Chondrocyte (in vitro differentiated cells): ENCODE results near the gene CEP162. TPM values are rescaled to one million over a fixed set of nuclear protein-coding genes. Genes with fewer than 3 reads are reported as not detected.

ENCODE experiments used
- DNase-seq: peaks from one replicate; pipeline ENCODE4 v3.0.0; 2021; ENCODE audit warnings: mixed read lengths, low spot score
- H3K27ac Mint-ChIP-seq: one replicate; pipeline ENCODE4 v1.8.0; 2021; ENCODE audit warnings: mild to moderate bottlenecking, moderate library complexity, mixed read lengths; ENCODE audit not compliant: unreplicated experiment
- H3K27me3 Mint-ChIP-seq: 2 replicates; pipeline ENCODE4 v1.8.0; 2021; ENCODE audit warnings: low read depth, mixed read lengths
- H3K36me3 Mint-ChIP-seq: 2 replicates; pipeline ENCODE4 v1.8.0; 2021; ENCODE audit warnings: low read depth, mixed read lengths
- H3K4me1 Mint-ChIP-seq: 2 replicates; pipeline ENCODE4 v1.8.0; 2021; ENCODE audit warnings: low read depth, mild to moderate bottlenecking, mixed read lengths
- H3K4me3 Mint-ChIP-seq: one replicate; pipeline ENCODE4 v1.8.0; 2021; ENCODE audit warnings: mild to moderate bottlenecking, moderate library complexity, mixed read lengths; ENCODE audit not compliant: unreplicated experiment
- H3K9me3 Mint-ChIP-seq: 2 replicates; pipeline ENCODE4 v1.8.0; 2021; ENCODE audit warnings: low read depth, mixed read lengths
- long read RNA-seq: library from polyadenylated mRNA; stranded (forward); transcript quantifications from one replicate; pipeline ENCODE4 v2.0.0, GENCODE V29; 2021
- total RNA-seq: library from RNA; stranded (reverse); gene quantifications from 3 replicates; pipeline ENCODE4 v1.2.1, GENCODE V29; 2021
- TF ChIP-seq, protein P1 (sequence below): fragments of 200-600 bp; sonication (generic); IDR thresholded peaks from 2 replicates; pipeline ENCODE4 v1.5.0; 2021; ENCODE audit warnings: antibody characterized with exemption, mild to moderate bottlenecking, moderate library complexity

Gene CEP162, protein sequence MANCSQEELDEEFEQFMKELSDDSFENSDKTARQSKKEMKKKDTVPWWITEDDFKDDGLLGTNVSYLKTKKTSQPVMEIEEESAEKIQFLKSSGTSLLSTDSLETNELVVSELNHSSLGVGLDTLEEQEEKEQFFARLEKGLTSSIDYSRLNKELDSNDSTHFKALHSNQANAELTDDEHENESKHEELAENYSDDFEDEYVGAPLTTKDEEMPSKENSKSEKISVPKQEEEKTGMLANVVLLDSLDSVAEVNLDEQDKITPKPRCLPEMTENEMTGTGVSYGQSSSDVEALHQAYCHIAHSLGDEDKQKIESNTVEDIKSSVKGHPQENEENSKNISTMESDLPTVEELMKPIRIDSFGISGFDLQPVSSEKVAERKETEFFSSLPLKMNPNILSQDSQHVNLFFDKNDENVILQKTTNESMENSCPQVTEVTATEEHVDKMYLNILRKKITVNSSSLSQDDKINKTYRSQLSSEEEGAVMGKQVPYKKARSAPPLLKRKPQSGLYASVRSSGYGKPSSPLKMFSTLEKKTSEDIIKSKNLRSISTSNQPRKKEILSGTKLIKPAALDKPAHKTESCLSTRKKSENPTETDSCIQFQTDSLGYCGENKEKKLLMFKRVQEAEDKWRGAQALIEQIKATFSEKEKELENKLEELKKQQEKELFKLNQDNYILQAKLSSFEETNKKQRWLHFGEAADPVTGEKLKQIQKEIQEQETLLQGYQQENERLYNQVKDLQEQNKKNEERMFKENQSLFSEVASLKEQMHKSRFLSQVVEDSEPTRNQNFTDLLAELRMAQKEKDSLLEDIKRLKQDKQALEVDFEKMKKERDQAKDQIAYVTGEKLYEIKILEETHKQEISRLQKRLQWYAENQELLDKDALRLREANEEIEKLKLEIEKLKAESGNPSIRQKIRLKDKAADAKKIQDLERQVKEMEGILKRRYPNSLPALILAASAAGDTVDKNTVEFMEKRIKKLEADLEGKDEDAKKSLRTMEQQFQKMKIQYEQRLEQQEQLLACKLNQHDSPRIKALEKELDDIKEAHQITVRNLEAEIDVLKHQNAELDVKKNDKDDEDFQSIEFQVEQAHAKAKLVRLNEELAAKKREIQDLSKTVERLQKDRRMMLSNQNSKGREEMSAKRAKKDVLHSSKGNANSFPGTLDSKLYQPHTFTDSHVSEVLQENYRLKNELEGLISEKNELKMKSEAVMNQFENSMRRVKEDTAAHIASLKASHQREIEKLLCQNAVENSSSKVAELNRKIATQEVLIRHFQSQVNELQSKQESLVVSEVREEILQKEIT (N-terminal part only)
- 4.5 to 10.1 TPM (median 5.1 TPM) in 3 replicates for total RNA-seq
- long read RNA-seq, full-length matches to known transcripts, result 2 of 4 reads
- long read RNA-seq, partial matches to known transcripts, result 2 of 4 reads
- long read RNA-seq, other reads (novel, unspliced or antisense), result 0 of 4 reads

GRCh38 chr6:84227434-84228197, at the start of gene CEP162:
Gene CEP162, minus strand, starts transcription at chr6:84227643. Its CDS starts 1,250 bp downstream, at chr6:84226393.
- H3K9me3 Mint-ChIP-seq, result no peaks in the 10 kb centered on the region
- peak within 1 kb of the TSS; percentile 96 for H3K4me3 Mint-ChIP-seq
- no peaks in the 10 kb centered on the region for H3K36me3 Mint-ChIP-seq
- H3K27me3 Mint-ChIP-seq, result peaks cover 24% of the 10 kb centered on the region
- peaks cover 18% of the 10 kb centered on the region for H3K4me1 Mint-ChIP-seq
- peak; percentile 92 for DNase-seq
- TF ChIP-seq, protein P1, sequence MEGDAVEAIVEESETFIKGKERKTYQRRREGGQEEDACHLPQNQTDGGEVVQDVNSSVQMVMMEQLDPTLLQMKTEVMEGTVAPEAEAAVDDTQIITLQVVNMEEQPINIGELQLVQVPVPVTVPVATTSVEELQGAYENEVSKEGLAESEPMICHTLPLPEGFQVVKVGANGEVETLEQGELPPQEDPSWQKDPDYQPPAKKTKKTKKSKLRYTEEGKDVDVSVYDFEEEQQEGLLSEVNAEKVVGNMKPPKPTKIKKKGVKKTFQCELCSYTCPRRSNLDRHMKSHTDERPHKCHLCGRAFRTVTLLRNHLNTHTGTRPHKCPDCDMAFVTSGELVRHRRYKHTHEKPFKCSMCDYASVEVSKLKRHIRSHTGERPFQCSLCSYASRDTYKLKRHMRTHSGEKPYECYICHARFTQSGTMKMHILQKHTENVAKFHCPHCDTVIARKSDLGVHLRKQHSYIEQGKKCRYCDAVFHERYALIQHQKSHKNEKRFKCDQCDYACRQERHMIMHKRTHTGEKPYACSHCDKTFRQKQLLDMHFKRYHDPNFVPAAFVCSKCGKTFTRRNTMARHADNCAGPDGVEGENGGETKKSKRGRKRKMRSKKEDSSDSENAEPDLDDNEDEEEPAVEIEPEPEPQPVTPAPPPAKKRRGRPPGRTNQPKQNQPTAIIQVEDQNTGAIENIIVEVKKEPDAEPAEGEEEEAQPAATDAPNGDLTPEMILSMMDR, result peak; percentile 97
- H3K27ac Mint-ChIP-seq, result peak within 1 kb of the TSS; percentile 89

- peaks cover 2% of the 10 kb centered on the region for H3K27me3 Mint-ChIP-seq
- no peaks in the 10 kb centered on the region for H3K36me3 Mint-ChIP-seq
- no peaks in the 10 kb centered on the region for H3K9me3 Mint-ChIP-seq
- TF ChIP-seq, protein P1, result no peak
- H3K4me3 Mint-ChIP-seq, result no peak overlapping the region
- H3K4me1 Mint-ChIP-seq, result peaks cover 6% of the 10 kb centered on the region
- H3K27ac Mint-ChIP-seq, result no peak overlapping the region
- DNase-seq, result no peak
These were observed 47.4 kb upstream of the CEP162 start for GRCh38 chr6:84274856-84275255.

- Mint-ChIP-seq H3K36me3 (no peaks in the 10 kb centered on the region), H3K4me1 (peaks cover 8% of the 10 kb centered on the region), H3K27ac (no peak overlapping the region), H3K9me3 (no peaks in the 10 kb centered on the region), H3K27me3 (peaks cover 2% of the 10 kb centered on the region), H3K4me3 (no peak overlapping the region)
- no peak for DNase-seq
- TF ChIP-seq, protein P1, result no peak
These were observed 45.8 kb upstream of the CEP162 start for GRCh38 chr6:84273048-84273809.

DNA sequence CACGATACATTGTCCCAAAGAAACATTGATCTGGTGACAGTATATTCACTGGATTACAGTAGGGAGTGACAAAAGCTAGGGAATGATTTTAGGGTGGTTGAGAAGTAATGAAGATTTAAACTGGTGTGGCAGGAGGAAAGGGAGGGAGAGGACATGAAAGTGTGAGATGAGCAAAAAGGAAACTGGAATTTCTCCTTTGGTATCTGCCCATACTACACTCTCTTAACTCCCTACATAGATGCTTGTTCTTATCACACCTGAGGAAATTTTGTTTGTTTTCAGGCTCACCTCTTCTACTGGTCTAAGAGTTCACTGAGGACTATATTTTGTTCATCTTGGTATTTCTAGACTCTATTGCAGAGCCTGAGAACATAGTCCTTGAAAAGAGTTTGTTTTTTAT, 44.9 kb upstream of the CEP162 start:
- Mint-ChIP-seq H3K9me3 (no peaks in the 10 kb centered on the region), H3K4me1 (peaks cover 8% of the 10 kb centered on the region), H3K36me3 (no peaks in the 10 kb centered on the region), H3K27me3 (peaks cover under 1% of the 10 kb centered on the region), H3K4me3 (no peak overlapping the region), H3K27ac (no peak overlapping the region)
- TF ChIP-seq, protein P1, result no peak
- no peak for DNase-seq
